SU-DHL-6 (cell line): Measurements from ENCODE around the gene MPPED2.

Experiments
- CTCF ChIP-seq: fragments of 200-600 bp; sonication (generic); IDR thresholded peaks from one replicate; pipeline ENCODE4 v1.5.1; 2017; ENCODE audit warnings: antibody characterized with exemption, mild to moderate bottlenecking, low read length, moderate library complexity; ENCODE audit not compliant: insufficient read depth, poor library complexity, severe bottlenecking
- EZH2phosphoT487 ChIP-seq: fragments of 200-600 bp; sonication (generic), shearing (Covaris generic); conservative IDR thresholded peaks from 2 replicates; pipeline ENCODE4 v1.6.1; 2018; ENCODE audit warnings: mild to moderate bottlenecking, antibody characterized with exemption, low read length, moderate library complexity, mixed read lengths

GRCh38 chr11:30535818-30536217, 50.3 kb downstream of the MPPED2 start:
- TF ChIP-seq CTCF (no peak), EZH2phosphoT487 (no peak)
